Parathyroid adenoma (tissue), 2 donors: ENCODE results near the gene NCKIPSD.

ENCODE experiments used
- H2AFZ ChIP-seq: fragments of 300-600 bp; sonication (generic); one replicate; pipeline ENCODE4 v1.7.0; 2017; ENCODE audit warnings: antibody characterized with exemption, mild to moderate bottlenecking
- H3K27ac ChIP-seq: fragments of 300-600 bp; sonication (generic); one replicate; pipeline ENCODE4 v1.7.0; 2017
- H3K27me3 ChIP-seq: fragments of 300-600 bp; sonication (generic); one replicate; pipeline ENCODE4 v1.7.0; 2017; ENCODE audit warnings: low read length; ENCODE audit not compliant: control insufficient read depth, insufficient read depth
- H3K36me3 ChIP-seq: fragments of 300-600 bp; sonication (generic); one replicate; pipeline ENCODE4 v1.7.0; 2017; ENCODE audit warnings: low read length; ENCODE audit not compliant: control insufficient read depth, insufficient read depth
- H3K4me1 ChIP-seq: fragments of 300-600 bp; sonication (generic); one replicate; pipeline ENCODE4 v1.7.0; 2017; ENCODE audit warnings: control low read depth
- H3K4me2 ChIP-seq: fragments of 300-600 bp; sonication (generic); one replicate; pipeline ENCODE4 v1.7.0; 2017; ENCODE audit warnings: low read length
- H3K4me3 ChIP-seq: fragments of 300-600 bp; sonication (generic); one replicate; pipeline ENCODE4 v1.7.0; 2017; ENCODE audit warnings: low read depth, low read length
- H3K79me2 ChIP-seq: fragments of 300-600 bp; sonication (generic); one replicate; pipeline ENCODE4 v1.7.0; 2017; ENCODE audit warnings: control low read depth
- H3K9ac ChIP-seq: fragments of 300-600 bp; sonication (generic); one replicate; pipeline ENCODE4 v1.7.0; 2017; ENCODE audit warnings: mild to moderate bottlenecking
- H3K9me3 ChIP-seq: fragments of 300-600 bp; sonication (generic); one replicate; pipeline ENCODE4 v1.7.0; 2017; ENCODE audit warnings: low read length; ENCODE audit not compliant: control insufficient read depth
- CTCF ChIP-seq: fragments of 300-600 bp; sonication (generic); IDR thresholded peaks from one replicate; pipeline ENCODE4 v1.7.0; 2017; ENCODE audit warnings: antibody characterized with exemption, mild to moderate bottlenecking
- donor health status: primary hyperparathyroidism.

NCKIPSD gene

GRCh38 chr3:48661501-48662144 is 24.1 kb downstream of the NCKIPSD start:
- Histone ChIP-seq H3K9ac (no peak overlapping the region), H3K79me2 (peaks cover 2% of the 10 kb centered on the region), H3K9me3 (no peaks in the 10 kb centered on the region), H3K27ac (no peak overlapping the region), H3K4me1 (peaks cover 2% of the 10 kb centered on the region), H2AFZ (no peak overlapping the region), H3K4me3 (no peak overlapping the region), H3K36me3 (no peaks in the 10 kb centered on the region), H3K27me3 (no peaks in the 10 kb centered on the region), H3K4me2 (peak overlapping the region; percentile 79)
- TF ChIP-seq CTCF = no peak

- Histone ChIP-seq H2AFZ (no peak overlapping the region), H3K4me3 (no peak overlapping the region), H3K36me3 (no peaks in the 10 kb centered on the region), H3K27me3 (no peaks in the 10 kb centered on the region), H3K9me3 (no peaks in the 10 kb centered on the region), H3K9ac (no peak overlapping the region), H3K4me1 (peaks cover 2% of the 10 kb centered on the region), H3K27ac (no peak overlapping the region), H3K4me2 (no peak overlapping the region), H3K79me2 (peaks cover 5% of the 10 kb centered on the region)
- TF ChIP-seq CTCF = no peak
These were observed 24.8 kb downstream of the NCKIPSD start for GRCh38 chr3:48660800-48661400.

GRCh38 chr3:48656841-48657281 is 28.9 kb downstream of the NCKIPSD start:
- Histone ChIP-seq H3K27me3 (no peaks in the 10 kb centered on the region), H3K9ac (no peak overlapping the region), H3K9me3 (no peaks in the 10 kb centered on the region), H3K4me2 (peak overlapping the region; percentile 80), H3K36me3 (no peaks in the 10 kb centered on the region), H3K79me2 (peaks cover 5% of the 10 kb centered on the region), H3K27ac (no peak overlapping the region), H3K4me1 (no peaks in the 10 kb centered on the region), H2AFZ (peak overlapping the region; percentile 46), H3K4me3 (peak overlapping the region; percentile 50)
- no peak for TF ChIP-seq CTCF

- Histone ChIP-seq H3K9ac (no peak overlapping the region), H3K4me2 (peak overlapping the region; percentile 80), H3K4me3 (peak overlapping the region; percentile 50), H3K79me2 (peaks cover 5% of the 10 kb centered on the region), H3K36me3 (no peaks in the 10 kb centered on the region), H3K4me1 (no peaks in the 10 kb centered on the region), H2AFZ (peak overlapping the region; percentile 46), H3K9me3 (no peaks in the 10 kb centered on the region), H3K27ac (no peak overlapping the region), H3K27me3 (no peaks in the 10 kb centered on the region)
- peak; percentile 15 for TF ChIP-seq CTCF
These were observed 29.5 kb downstream of the NCKIPSD start for GRCh38 chr3:48656061-48656840.
